ENCODE data around the gene MYO1D. TPM values are rescaled to one million over a fixed set of nuclear protein-coding genes. Genes with fewer than 3 reads are reported as not detected.

The MYO1D gene
- 35.7 TPM for total RNA-seq (2021; ENCODE audit: unreplicated experiment)
- 35.2 and 35.5 TPM in 2 replicates for polyA plus RNA-seq (2012)
- percentile 64 among the genes with signal in this experiment for Bru-seq, nascent RNA
- percentile 55 among the genes with signal in this experiment for BruChase-seq, experiment 1, labeled RNA remaining after a 6-hour chase
- BruChase-seq, experiment 2, labeled RNA remaining after a 2-hour chase, result percentile 54 among the genes with signal in this experiment
- long read RNA-seq, full-length matches to known transcripts, result 8 of 44 reads
- long read RNA-seq, partial matches to known transcripts, result 6 of 44 reads
- long read RNA-seq, other reads (novel, unspliced or antisense), result 30 of 44 reads

- POLR2A ChIA-PET, result interaction anchor here (1.0 to 1.2 kb wide), 2 partner anchors 9 to 93 kb away, joined by 3 to 4 read pairs; no protein-coding TSS in a partner anchor
- DNase-seq (ENCODE audit: low read depth, low spot score), result peak; percentile 46
- H3K79me2 ChIP-seq (ENCODE audit: insufficient read depth, low read length), result peaks cover 5% of the 10 kb centered on the region; the same call in 1 of the 2 replicates
- H2AFZ ChIP-seq (ENCODE audit: low read depth, low read length, poor library complexity, severe bottlenecking), result peak within 1 kb of the TSS; percentile 68
- no peaks in the 10 kb centered on the region for H4K20me1 ChIP-seq (ENCODE audit: insufficient read depth)
- peak; percentile 80 for ATAC-seq
- BruUV-seq (replicated peaks), result no TSS peak
- peak within 1 kb of the TSS; percentile 83 for H3K4me2 ChIP-seq (ENCODE audit: low read length)
- intact Hi-C loops (cut with micrococcal nuclease), result loop anchor here (1.0 to 10.0 kb wide), 2 partner anchors 93 to 202 kb away; no protein-coding TSS in a partner anchor
- H3K36me3 ChIP-seq (ENCODE audit: control insufficient read depth in 1 of 2, insufficient read depth in 2 of 2, low read length in 2 of 2), result no peaks in the 10 kb centered on the region
- RAD21 ChIA-PET (ENCODE audit: low non-redundant PET in 1 of 2, low total read pairs in 2 of 2, uncharacterized antibody in 2 of 2, unreplicated experiment in 2 of 2), result interaction anchor here (1.0 to 1.3 kb wide), 4 partner anchors 33 to 93 kb away, joined by 3 to 4 read pairs (median 3); no protein-coding TSS in a partner anchor
- CTCF ChIA-PET, result interaction anchor here (0.6 to 4.9 kb wide), 22 partner anchors 9 to 217 kb away, joined by 3 to 73 read pairs (median 5); no protein-coding TSS in a partner anchor
- no peaks in the 10 kb centered on the region for H3K27me3 ChIP-seq (ENCODE audit: insufficient read depth, low read length)
- H3K9me2 ChIP-seq (ENCODE audit: insufficient read depth), result no peaks in the 10 kb centered on the region
- no peaks in the 10 kb centered on the region for H3K9me3 ChIP-seq (ENCODE audit: control insufficient read depth in 1 of 2, insufficient read depth in 1 of 2, low read depth in 1 of 2, low read length in 2 of 2)
- H3K9ac ChIP-seq (ENCODE audit: low read length), result peak within 1 kb of the TSS; percentile 70
- peaks cover 8 to 15% of the 10 kb centered on the region in 2 experiments; a peak in 3 of 4 replicates for H3K4me1 ChIP-seq (ENCODE audit: control insufficient read depth in 1 of 2, insufficient read depth in 2 of 2, low read length in 2 of 2)
- H3K27ac ChIP-seq (ENCODE audit: low read depth, low read length), result peak within 1 kb of the TSS; percentile 97
- H3K4me3 ChIP-seq (replicated peaks in 1 of 2; ENCODE audit: low read depth in 1 of 2, low read length in 2 of 2), result peak within 1 kb of the TSS; percentile 58 to 72
- peak; percentile 73 for TF ChIP-seq POLR2AphosphoS5 (IDR thresholded peaks at IDR 0.05; ENCODE audit: low read depth, low read length)
- TF ChIP-seq, protein P1, sequence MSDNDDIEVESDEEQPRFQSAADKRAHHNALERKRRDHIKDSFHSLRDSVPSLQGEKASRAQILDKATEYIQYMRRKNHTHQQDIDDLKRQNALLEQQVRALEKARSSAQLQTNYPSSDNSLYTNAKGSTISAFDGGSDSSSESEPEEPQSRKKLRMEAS (IDR thresholded peaks at IDR 0.05), result peak; percentile 50; the same call in 1 of the 2 replicates
- no peak for TF ChIP-seq ZNF274 (IDR thresholded peaks at IDR 0.05; ENCODE audit: low read depth, low read length)
- no peak for TF ChIP-seq SRF (IDR thresholded peaks at IDR 0.05; ENCODE audit: low read depth)
- peak; percentile 29; the same call in 1 of the 2 replicates for TF ChIP-seq SP1 (IDR thresholded peaks at IDR 0.05; ENCODE audit: low read depth)
- TF ChIP-seq FOSL1 (IDR thresholded peaks at IDR 0.05; ENCODE audit: low read depth), result no peak
- TF ChIP-seq ELF1 (IDR thresholded peaks at IDR 0.05; ENCODE audit: borderline replicate concordance, low read depth), result no peak
- no peak for TF ChIP-seq ATF3 (IDR thresholded peaks at IDR 0.05)
- TF ChIP-seq EGR1 (IDR thresholded peaks at IDR 0.05; ENCODE audit: low read depth), result peak; percentile 68
- no peak for TF ChIP-seq TCF7L2 (IDR thresholded peaks at IDR 0.05; ENCODE audit: borderline replicate concordance, extremely low read depth, insufficient read depth, insufficient read length)
- no peak for TF ChIP-seq REST (IDR thresholded peaks at IDR 0.05; ENCODE audit: low read depth)
- peak; percentile 17; the same call in 1 of the 2 replicates for TF ChIP-seq SIN3A (IDR thresholded peaks at IDR 0.05; ENCODE audit: low read depth)
- TF ChIP-seq RAD21 (IDR thresholded peaks at IDR 0.05; ENCODE audit: low read depth), result no peak
- no peak for TF ChIP-seq JUND (IDR thresholded peaks at IDR 0.05)
- TF ChIP-seq CEBPB (IDR thresholded peaks at IDR 0.05; ENCODE audit: low read depth), result no peak
- TF ChIP-seq EZH2phosphoT487 (IDR thresholded peaks at IDR 0.05; ENCODE audit: borderline replicate concordance), result no peak
- TF ChIP-seq, protein P2, sequence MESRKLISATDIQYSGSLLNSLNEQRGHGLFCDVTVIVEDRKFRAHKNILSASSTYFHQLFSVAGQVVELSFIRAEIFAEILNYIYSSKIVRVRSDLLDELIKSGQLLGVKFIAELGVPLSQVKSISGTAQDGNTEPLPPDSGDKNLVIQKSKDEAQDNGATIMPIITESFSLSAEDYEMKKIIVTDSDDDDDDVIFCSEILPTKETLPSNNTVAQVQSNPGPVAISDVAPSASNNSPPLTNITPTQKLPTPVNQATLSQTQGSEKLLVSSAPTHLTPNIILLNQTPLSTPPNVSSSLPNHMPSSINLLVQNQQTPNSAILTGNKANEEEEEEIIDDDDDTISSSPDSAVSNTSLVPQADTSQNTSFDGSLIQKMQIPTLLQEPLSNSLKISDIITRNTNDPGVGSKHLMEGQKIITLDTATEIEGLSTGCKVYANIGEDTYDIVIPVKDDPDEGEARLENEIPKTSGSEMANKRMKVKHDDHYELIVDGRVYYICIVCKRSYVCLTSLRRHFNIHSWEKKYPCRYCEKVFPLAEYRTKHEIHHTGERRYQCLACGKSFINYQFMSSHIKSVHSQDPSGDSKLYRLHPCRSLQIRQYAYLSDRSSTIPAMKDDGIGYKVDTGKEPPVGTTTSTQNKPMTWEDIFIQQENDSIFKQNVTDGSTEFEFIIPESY (IDR thresholded peaks at IDR 0.05; ENCODE audit: extremely low read depth, insufficient replicate concordance, low read length), result no peak
- TF ChIP-seq CBX3 (IDR thresholded peaks at IDR 0.05; ENCODE audit: low read depth), result no peak
Measured at GRCh38 chr17:32876417-32877163, at the start of gene MYO1D. Gene MYO1D (minus strand): TSS chr17:32877124. CDS start chr17:32876872, 252 bp downstream.

Measured in HCT116 (cell line).